Uterus (tissue), 2 donors: ENCODE results near the gene PRKCE.

Experiments
- POLR2A ChIP-seq, 2 donors: fragments of 450-650 bp; IDR thresholded peaks; one replicate each; pipeline ENCODE4 v1.6.1; 2016; ENCODE audit warnings: antibody characterized with exemption in 2 of 2, mild to moderate bottlenecking in 1 of 2, moderate library complexity in 1 of 2
- TF ChIP-seq, protein P1 (sequence below), 4 experiments: fragments of 200-600 bp in 2 of 4; fragments of 450-650 bp in 2 of 4; sonication (generic) in 2 of 4; IDR thresholded peaks; one replicate each; pipeline ENCODE4 v1.5.1; 2016 to 2019; ENCODE audit warnings: antibody characterized with exemption in 4 of 4, mild to moderate bottlenecking in 2 of 4, moderate library complexity in 1 of 4

DNA sequence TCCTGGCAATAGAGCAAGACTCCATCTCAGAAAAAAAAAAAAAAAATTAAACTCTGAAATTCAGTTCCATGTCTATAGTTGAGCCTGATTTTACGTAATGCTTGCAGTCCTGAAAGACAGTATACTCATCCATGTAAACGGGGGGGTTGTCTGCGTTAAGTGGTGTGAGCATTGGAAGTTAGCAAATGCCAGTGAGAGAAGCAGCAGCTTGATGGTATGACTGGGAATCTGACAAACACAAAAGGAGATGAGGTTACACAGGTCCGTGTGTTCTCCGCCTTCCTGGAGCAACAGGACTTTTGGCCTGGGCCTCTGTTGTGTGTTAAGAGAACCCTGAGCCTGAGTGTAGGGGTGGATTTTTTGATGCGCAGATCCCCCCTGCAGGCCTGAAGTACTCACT is 82.9 kb downstream of the PRKCE start:
- TF ChIP-seq, protein P1, sequence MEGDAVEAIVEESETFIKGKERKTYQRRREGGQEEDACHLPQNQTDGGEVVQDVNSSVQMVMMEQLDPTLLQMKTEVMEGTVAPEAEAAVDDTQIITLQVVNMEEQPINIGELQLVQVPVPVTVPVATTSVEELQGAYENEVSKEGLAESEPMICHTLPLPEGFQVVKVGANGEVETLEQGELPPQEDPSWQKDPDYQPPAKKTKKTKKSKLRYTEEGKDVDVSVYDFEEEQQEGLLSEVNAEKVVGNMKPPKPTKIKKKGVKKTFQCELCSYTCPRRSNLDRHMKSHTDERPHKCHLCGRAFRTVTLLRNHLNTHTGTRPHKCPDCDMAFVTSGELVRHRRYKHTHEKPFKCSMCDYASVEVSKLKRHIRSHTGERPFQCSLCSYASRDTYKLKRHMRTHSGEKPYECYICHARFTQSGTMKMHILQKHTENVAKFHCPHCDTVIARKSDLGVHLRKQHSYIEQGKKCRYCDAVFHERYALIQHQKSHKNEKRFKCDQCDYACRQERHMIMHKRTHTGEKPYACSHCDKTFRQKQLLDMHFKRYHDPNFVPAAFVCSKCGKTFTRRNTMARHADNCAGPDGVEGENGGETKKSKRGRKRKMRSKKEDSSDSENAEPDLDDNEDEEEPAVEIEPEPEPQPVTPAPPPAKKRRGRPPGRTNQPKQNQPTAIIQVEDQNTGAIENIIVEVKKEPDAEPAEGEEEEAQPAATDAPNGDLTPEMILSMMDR (IDR thresholded peaks at IDR 0.05) = no peak
- TF ChIP-seq POLR2A (IDR thresholded peaks at IDR 0.05) = no peak
